ENCODE measurements around the gene TPD52L1. TPM values are rescaled to one million over a fixed set of nuclear protein-coding genes. Genes with fewer than 3 reads are reported as not detected.
A peak's percentile ranks its signal among the peaks of the same experiment; 100 is the strongest.

Gene TPD52L1
- total RNA-seq, 1 experiment from 2014 or later = 12.4 TPM

DNA sequence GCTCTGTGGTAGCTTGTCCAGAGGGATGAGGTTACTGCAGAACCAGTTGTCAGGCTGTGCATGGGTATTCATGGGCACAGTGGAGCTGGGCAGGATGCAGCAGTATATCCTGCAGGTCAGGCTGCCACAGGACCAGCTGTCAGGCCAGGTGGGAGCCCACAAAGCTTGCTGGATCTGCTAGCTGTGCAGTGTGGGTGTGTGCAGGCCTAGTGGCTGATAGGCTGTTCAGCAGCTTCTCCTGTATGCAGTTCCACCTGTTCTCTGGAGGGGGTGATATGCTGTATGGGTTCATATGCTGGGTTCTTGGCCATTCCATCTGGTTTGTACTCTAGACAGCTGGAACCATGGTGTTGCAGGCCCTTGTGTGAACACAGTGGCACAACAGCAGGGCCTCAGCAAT lies 40.6 kb upstream of the TPD52L1 start:
- ChIA-PET CTCF (interaction anchor here (0.6 to 2.4 kb wide), 8 partner anchors 9 to 241 kb away, joined by 3 to 20 read pairs (median 4); partner anchors contain the start of genes RNF217 and TPD52L1), POLR2A (no interaction called here)
- H3K27me3 Mint-ChIP-seq (ENCODE audit: low read depth) = no peaks in the 10 kb centered on the region
- DNase-seq (ENCODE audit: low spot score) = no peak
- no peaks in the 10 kb centered on the region for H3K4me1 Mint-ChIP-seq
- H3K36me3 Mint-ChIP-seq = peaks cover 35% of the 10 kb centered on the region
- no peak overlapping the region for H3K27ac Mint-ChIP-seq
- H3K9me3 Mint-ChIP-seq = peaks cover 42% of the 10 kb centered on the region
- H3K4me3 Mint-ChIP-seq = no peak overlapping the region
- peak; percentile 71 for ATAC-seq
- no peak for TF ChIP-seq ZNF263 (CRISPR knock-in tag; IDR thresholded peaks at IDR 0.05; ENCODE audit: low read depth)
- no peak for TF ChIP-seq CREM (CRISPR knock-in tag; IDR thresholded peaks at IDR 0.05)
- no peak for TF ChIP-seq ZBTB21 (CRISPR knock-in tag; IDR thresholded peaks at IDR 0.05; ENCODE audit: borderline replicate concordance)
- TF ChIP-seq NR1H2 (CRISPR knock-in tag; IDR thresholded peaks at IDR 0.05) = no peak
- no peak for TF ChIP-seq ATF1 (CRISPR knock-in tag; IDR thresholded peaks at IDR 0.05)
- TF ChIP-seq SOX15 (CRISPR knock-in tag; IDR thresholded peaks at IDR 0.05) = no peak
- no peak for TF ChIP-seq ZNF219 (CRISPR knock-in tag; IDR thresholded peaks at IDR 0.05; ENCODE audit: borderline replicate concordance)
- TF ChIP-seq, protein P1, sequence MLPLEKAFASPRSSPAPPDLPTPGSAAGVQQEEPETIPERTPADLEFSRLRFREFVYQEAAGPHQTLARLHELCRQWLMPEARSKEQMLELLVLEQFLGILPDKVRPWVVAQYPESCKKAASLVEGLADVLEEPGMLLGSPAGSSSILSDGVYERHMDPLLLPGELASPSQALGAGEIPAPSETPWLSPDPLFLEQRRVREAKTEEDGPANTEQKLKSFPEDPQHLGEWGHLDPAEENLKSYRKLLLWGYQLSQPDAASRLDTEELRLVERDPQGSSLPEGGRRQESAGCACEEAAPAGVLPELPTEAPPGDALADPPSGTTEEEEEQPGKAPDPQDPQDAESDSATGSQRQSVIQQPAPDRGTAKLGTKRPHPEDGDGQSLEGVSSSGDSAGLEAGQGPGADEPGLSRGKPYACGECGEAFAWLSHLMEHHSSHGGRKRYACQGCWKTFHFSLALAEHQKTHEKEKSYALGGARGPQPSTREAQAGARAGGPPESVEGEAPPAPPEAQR (CRISPR knock-in tag; IDR thresholded peaks at IDR 0.05) = no peak
- TF ChIP-seq, protein P2, sequence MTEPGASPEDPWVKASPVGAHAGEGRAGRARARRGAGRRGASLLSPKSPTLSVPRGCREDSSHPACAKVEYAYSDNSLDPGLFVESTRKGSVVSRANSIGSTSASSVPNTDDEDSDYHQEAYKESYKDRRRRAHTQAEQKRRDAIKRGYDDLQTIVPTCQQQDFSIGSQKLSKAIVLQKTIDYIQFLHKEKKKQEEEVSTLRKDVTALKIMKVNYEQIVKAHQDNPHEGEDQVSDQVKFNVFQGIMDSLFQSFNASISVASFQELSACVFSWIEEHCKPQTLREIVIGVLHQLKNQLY (CRISPR knock-in tag; IDR thresholded peaks at IDR 0.05) = no peak

DNA sequence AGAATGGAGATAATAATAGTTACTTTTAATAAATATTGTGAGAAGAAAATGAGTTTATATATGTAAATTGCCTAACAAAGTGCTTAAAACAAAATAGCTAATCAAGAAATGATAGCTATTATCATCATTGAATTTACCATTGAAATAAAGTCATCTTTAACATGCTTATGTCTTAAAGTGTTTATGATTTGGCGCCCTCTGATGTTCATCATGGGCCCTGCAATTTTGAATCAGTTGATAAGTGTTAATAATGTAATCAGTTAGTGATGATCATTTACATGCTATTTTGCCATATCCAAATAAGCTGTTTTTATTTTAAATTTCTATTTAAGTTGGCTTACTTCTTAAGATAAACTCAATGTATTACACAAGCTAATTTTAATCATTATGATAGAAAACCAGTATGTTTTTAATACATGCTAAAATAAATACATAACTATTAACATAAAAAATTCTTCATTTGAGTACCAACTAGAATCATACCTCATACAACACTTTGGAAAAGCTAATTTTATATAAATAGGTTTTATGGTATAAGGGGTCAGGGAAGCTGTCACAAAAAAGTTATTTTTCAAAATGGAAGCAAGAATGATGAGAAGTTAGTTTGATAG lies 39.2 kb upstream of the TPD52L1 start:
- Mint-ChIP-seq H3K4me1 (peaks cover 2% of the 10 kb centered on the region), H3K27ac (no peak overlapping the region), H3K27me3 (ENCODE audit: low read depth) (no peaks in the 10 kb centered on the region), H3K9me3 (peaks cover 33% of the 10 kb centered on the region), H3K36me3 (peaks cover 29% of the 10 kb centered on the region), H3K4me3 (no peak overlapping the region)
- DNase-seq (ENCODE audit: low spot score) (peak; percentile 42), ATAC-seq (no peak)
- CTCF ChIA-PET = interaction anchor here (0.6 to 2.4 kb wide), 8 partner anchors 8 to 243 kb away, joined by 3 to 20 read pairs (median 4); partner anchors contain the start of genes RNF217 and TPD52L1
- POLR2A ChIA-PET = no interaction called here
- no peak for TF ChIP-seq FOXJ3 (CRISPR knock-in tag; IDR thresholded peaks at IDR 0.05; ENCODE audit: borderline replicate concordance)
- TF ChIP-seq, protein P3, sequence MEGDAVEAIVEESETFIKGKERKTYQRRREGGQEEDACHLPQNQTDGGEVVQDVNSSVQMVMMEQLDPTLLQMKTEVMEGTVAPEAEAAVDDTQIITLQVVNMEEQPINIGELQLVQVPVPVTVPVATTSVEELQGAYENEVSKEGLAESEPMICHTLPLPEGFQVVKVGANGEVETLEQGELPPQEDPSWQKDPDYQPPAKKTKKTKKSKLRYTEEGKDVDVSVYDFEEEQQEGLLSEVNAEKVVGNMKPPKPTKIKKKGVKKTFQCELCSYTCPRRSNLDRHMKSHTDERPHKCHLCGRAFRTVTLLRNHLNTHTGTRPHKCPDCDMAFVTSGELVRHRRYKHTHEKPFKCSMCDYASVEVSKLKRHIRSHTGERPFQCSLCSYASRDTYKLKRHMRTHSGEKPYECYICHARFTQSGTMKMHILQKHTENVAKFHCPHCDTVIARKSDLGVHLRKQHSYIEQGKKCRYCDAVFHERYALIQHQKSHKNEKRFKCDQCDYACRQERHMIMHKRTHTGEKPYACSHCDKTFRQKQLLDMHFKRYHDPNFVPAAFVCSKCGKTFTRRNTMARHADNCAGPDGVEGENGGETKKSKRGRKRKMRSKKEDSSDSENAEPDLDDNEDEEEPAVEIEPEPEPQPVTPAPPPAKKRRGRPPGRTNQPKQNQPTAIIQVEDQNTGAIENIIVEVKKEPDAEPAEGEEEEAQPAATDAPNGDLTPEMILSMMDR (IDR thresholded peaks at IDR 0.05) = peak; percentile 69
- TF ChIP-seq, protein P4, sequence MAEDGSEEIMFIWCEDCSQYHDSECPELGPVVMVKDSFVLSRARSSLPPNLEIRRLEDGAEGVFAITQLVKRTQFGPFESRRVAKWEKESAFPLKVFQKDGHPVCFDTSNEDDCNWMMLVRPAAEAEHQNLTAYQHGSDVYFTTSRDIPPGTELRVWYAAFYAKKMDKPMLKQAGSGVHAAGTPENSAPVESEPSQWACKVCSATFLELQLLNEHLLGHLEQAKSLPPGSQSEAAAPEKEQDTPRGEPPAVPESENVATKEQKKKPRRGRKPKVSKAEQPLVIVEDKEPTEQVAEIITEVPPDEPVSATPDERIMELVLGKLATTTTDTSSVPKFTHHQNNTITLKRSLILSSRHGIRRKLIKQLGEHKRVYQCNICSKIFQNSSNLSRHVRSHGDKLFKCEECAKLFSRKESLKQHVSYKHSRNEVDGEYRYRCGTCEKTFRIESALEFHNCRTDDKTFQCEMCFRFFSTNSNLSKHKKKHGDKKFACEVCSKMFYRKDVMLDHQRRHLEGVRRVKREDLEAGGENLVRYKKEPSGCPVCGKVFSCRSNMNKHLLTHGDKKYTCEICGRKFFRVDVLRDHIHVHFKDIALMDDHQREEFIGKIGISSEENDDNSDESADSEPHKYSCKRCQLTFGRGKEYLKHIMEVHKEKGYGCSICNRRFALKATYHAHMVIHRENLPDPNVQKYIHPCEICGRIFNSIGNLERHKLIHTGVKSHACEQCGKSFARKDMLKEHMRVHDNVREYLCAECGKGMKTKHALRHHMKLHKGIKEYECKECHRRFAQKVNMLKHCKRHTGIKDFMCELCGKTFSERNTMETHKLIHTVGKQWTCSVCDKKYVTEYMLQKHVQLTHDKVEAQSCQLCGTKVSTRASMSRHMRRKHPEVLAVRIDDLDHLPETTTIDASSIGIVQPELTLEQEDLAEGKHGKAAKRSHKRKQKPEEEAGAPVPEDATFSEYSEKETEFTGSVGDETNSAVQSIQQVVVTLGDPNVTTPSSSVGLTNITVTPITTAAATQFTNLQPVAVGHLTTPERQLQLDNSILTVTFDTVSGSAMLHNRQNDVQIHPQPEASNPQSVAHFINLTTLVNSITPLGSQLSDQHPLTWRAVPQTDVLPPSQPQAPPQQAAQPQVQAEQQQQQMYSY (CRISPR knock-in tag; IDR thresholded peaks at IDR 0.05) = no peak

DNA sequence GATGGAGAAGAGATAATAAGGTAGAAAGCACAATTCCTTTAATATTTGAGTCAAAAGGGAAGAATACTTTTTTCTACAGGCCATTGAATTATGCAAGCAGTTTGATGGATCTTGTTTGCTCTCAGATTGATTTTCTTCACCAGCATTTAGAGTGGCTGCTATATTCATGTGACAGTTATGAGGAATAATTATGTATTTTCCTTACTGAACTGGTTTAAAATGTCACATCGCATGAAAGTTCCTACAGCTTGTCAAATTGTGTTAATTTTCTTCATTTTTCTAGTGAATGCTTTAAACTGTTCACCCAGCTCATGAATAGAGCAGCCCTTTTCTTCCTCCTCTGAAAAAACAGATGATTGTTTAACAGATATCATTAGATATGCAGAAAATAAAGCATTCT lies 37.4 kb upstream of the TPD52L1 start:
- Mint-ChIP-seq H3K27ac (no peak overlapping the region), H3K27me3 (ENCODE audit: low read depth) (no peaks in the 10 kb centered on the region), H3K36me3 (peaks cover 12% of the 10 kb centered on the region), H3K4me1 (peaks cover 19% of the 10 kb centered on the region), H3K9me3 (peaks cover 15% of the 10 kb centered on the region), H3K4me3 (no peak overlapping the region)
- POLR2A ChIA-PET = no interaction called here
- CTCF ChIA-PET = no interaction called here
- DNase-seq (ENCODE audit: low spot score) = no peak
- no peak for ATAC-seq
- TF ChIP-seq, protein P5, sequence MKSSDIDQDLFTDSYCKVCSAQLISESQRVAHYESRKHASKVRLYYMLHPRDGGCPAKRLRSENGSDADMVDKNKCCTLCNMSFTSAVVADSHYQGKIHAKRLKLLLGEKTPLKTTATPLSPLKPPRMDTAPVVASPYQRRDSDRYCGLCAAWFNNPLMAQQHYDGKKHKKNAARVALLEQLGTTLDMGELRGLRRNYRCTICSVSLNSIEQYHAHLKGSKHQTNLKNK (CRISPR knock-in tag; IDR thresholded peaks at IDR 0.05) = no peak
- TF ChIP-seq RORB (CRISPR knock-in tag; IDR thresholded peaks at IDR 0.05) = no peak
- TF ChIP-seq, protein P6, sequence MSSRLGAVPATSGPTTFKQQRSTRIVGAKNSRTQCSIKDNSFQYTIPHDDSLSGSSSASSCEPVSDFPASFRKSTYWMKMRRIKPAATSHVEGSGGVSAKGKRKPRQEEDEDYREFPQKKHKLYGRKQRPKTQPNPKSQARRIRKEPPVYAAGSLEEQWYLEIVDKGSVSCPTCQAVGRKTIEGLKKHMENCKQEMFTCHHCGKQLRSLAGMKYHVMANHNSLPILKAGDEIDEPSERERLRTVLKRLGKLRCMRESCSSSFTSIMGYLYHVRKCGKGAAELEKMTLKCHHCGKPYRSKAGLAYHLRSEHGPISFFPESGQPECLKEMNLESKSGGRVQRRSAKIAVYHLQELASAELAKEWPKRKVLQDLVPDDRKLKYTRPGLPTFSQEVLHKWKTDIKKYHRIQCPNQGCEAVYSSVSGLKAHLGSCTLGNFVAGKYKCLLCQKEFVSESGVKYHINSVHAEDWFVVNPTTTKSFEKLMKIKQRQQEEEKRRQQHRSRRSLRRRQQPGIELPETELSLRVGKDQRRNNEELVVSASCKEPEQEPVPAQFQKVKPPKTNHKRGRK (CRISPR knock-in tag; IDR thresholded peaks at IDR 0.05; ENCODE audit: borderline replicate concordance) = no peak
- TF ChIP-seq, protein P7, sequence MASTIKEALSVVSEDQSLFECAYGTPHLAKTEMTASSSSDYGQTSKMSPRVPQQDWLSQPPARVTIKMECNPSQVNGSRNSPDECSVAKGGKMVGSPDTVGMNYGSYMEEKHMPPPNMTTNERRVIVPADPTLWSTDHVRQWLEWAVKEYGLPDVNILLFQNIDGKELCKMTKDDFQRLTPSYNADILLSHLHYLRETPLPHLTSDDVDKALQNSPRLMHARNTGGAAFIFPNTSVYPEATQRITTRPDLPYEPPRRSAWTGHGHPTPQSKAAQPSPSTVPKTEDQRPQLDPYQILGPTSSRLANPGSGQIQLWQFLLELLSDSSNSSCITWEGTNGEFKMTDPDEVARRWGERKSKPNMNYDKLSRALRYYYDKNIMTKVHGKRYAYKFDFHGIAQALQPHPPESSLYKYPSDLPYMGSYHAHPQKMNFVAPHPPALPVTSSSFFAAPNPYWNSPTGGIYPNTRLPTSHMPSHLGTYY (CRISPR knock-in tag; IDR thresholded peaks at IDR 0.05) = no peak
- TF ChIP-seq, protein P8, sequence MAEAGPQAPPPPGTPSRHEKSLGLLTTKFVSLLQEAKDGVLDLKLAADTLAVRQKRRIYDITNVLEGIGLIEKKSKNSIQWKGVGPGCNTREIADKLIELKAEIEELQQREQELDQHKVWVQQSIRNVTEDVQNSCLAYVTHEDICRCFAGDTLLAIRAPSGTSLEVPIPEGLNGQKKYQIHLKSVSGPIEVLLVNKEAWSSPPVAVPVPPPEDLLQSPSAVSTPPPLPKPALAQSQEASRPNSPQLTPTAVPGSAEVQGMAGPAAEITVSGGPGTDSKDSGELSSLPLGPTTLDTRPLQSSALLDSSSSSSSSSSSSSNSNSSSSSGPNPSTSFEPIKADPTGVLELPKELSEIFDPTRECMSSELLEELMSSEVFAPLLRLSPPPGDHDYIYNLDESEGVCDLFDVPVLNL (CRISPR knock-in tag; IDR thresholded peaks at IDR 0.05; ENCODE audit: borderline replicate concordance, low read depth) = no peak
- TF ChIP-seq JAZF1 (CRISPR knock-in tag; IDR thresholded peaks at IDR 0.05) = no peak

Measured in WTC11 (cell line).